NB4 (cell line): ENCODE results near the gene SENP1.

Source experiments
- DNase-seq: peaks from one replicate; pipeline ENCODE4 v3.0.0; 2010; ENCODE audit warnings: low read depth
- H3K4me3 ChIP-seq: one replicate; pipeline ENCODE4 v1.5.1; 2011; ENCODE audit warnings: mild to moderate bottlenecking, low read depth, low read length, moderate library complexity
- MYC ChIP-seq: IDR thresholded peaks from 2 replicates; pipeline ENCODE4 v1.6.1; 2011; ENCODE audit warnings: low read depth, low read length
- POLR2A ChIP-seq: IDR thresholded peaks from 2 replicates; pipeline ENCODE4 v1.6.1; 2011; ENCODE audit warnings: mild to moderate bottlenecking; ENCODE audit not compliant: insufficient read length; ENCODE audit errors: extremely low read depth
- TF ChIP-seq, protein P1 (sequence below): IDR thresholded peaks from 2 replicates; pipeline ENCODE4 v1.6.1; 2011; ENCODE audit warnings: low read depth, low read length
- TF ChIP-seq, protein P2 (sequence below): IDR thresholded peaks from one replicate; pipeline ENCODE4 v1.5.1; 2012; ENCODE audit warnings: low read depth, low read length

Gene SENP1

DNA sequence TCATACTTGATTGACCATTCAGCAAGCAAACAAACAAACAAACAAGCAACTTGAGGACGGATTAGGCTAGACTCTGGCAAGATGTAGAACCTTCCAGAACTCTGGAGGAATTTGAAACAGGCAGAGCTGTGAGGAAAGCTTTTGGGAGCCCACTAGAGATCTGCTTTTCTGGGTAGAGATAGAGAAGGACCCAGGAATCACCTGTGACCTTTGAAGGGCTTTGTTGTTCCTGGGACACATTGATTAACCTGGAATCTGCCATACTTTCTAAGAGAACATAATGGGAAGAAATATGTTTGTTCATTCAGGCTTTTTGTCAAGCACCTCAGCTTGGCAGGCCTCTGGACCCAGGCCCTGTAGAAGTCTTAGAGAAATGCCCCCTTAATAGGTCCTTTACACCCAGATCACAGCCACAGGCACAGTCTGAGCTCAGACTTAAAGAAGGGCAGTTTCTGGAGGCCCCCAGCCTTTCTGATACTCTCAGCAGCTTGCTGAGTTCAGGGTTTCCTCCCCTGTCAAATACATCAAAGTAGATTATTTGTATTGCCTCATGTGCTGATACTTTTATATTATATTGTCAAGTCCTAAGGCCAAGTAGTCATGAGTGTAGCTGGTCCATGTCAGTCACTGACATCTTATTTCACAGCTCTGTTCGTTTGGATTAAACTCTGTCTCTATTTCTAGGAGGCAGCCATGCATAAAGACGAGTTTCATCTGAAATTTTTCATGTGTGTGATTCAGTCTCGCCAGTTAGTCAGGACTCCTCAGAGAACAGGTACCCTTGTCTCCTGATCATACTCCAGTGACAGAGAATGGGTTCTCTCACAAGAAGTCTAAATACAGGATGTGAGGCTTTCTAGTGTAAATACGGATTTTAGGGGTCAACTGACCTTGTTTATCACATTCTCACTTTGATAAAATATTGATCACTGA, 1.1 kb upstream of the SENP1 start:
- TF ChIP-seq, protein P1, sequence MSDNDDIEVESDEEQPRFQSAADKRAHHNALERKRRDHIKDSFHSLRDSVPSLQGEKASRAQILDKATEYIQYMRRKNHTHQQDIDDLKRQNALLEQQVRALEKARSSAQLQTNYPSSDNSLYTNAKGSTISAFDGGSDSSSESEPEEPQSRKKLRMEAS, result no peak
- no peak for TF ChIP-seq MYC
- TF ChIP-seq POLR2A, result no peak
- TF ChIP-seq, protein P2, sequence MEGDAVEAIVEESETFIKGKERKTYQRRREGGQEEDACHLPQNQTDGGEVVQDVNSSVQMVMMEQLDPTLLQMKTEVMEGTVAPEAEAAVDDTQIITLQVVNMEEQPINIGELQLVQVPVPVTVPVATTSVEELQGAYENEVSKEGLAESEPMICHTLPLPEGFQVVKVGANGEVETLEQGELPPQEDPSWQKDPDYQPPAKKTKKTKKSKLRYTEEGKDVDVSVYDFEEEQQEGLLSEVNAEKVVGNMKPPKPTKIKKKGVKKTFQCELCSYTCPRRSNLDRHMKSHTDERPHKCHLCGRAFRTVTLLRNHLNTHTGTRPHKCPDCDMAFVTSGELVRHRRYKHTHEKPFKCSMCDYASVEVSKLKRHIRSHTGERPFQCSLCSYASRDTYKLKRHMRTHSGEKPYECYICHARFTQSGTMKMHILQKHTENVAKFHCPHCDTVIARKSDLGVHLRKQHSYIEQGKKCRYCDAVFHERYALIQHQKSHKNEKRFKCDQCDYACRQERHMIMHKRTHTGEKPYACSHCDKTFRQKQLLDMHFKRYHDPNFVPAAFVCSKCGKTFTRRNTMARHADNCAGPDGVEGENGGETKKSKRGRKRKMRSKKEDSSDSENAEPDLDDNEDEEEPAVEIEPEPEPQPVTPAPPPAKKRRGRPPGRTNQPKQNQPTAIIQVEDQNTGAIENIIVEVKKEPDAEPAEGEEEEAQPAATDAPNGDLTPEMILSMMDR, result no peak

DNA sequence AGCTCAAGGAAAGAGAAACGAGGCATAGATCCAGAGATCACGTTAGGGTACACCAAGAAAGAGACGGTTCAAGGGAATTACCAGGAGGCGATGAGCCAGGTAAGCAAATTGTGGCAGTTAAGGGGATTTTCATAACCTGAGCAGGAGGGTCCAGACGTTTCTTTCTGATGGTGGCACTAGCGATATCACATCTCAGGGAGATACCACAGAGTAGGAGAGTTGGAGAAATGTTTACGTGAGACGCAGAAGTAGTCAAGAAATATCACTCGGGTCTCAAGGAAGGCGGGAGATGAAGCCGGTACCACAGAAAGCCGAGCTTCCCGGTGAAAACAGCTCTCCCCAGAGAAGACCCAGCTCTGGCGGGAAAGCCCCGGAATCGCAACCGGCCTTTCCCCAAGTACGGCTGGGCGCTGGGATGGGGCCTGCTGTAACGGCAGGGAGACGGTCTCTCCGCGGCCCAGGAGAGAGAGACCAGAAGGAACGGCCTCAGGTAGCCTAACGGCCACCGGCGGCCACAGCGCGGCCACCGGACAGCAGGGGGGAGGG, 485 bp downstream of the SENP1 start:
- TF ChIP-seq POLR2A (no peak), MYC (no peak)
- TF ChIP-seq, protein P1, result no peak
- TF ChIP-seq, protein P2, result no peak
- peak overlapping the region; percentile 89 for H3K4me3 ChIP-seq
- DNase-seq, result no peak

More for the DNA sequence above, 1.1 kb upstream of the SENP1 start:
- no peak for DNase-seq
- H3K4me3 ChIP-seq, result peak overlapping the region; percentile 89

DNA sequence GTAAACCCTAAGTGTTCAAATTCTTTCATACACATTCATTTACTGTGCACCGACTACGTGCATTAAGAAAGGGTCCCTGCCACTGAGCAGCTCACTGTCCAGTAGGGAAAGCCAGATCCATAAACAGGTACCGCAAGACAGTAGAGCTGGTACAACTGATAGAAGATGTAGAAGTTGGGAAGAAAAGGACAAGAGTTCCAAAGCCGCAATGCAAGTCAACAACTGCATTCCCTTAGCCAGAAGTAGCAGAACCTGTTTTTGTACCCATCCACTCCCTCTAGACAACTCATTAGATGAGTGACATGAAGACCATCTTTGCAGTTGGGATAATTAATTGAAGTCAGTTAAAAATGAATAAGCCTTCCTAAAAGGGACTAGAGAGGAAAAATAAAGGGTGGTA, 1.3 kb downstream of the SENP1 start:
- peak overlapping the region; percentile 89 for H3K4me3 ChIP-seq
- peak; percentile 6 for DNase-seq
- TF ChIP-seq POLR2A, result no peak
- TF ChIP-seq, protein P2, result no peak
- TF ChIP-seq MYC, result no peak
- TF ChIP-seq, protein P1, result no peak

DNA sequence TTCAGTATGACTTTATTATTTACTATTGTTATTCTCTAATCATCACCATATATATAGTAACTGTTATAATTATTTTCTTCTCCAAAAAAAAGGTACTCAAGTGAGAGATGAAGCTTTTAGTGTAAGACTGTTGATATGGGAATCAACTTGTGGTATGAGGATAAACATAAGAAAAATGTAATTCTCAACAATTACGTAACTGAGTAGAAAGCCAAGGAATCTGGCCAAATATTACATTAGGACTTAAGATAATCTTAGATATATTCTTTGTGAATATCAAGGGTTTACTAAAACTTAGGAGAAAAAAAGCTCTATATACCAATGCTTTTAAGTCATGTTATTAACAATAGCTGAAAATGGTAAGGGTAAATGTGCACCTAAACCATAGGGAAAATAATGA, 13.3 kb downstream of the SENP1 start:
- DNase-seq, result no peak
- H3K4me3 ChIP-seq, result no peak overlapping the region
- TF ChIP-seq POLR2A, result no peak
- TF ChIP-seq, protein P1, result no peak
- no peak for TF ChIP-seq MYC
- TF ChIP-seq, protein P2, result no peak

DNA sequence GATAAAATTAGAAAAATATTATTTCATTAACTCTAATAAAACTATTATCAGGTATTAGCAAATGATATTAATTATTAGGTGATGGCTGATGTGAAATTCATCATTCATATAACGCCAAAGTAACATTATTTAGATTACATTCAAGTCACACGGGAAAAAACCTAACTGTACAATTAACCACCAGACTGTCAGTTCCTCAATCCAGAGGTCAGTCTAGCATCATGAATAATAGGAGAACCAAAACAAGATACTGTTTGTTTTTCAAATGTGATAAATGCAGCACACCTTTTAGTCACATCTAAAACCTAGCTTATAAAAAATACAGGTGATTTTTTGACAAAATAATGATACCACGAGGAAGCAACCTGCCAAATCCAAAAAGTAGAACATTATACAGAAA, 19.6 kb downstream of the SENP1 start:
- no peak for DNase-seq
- H3K4me3 ChIP-seq, result no peak overlapping the region
- TF ChIP-seq, protein P1, result no peak
- no peak for TF ChIP-seq MYC
- no peak for TF ChIP-seq POLR2A

DNA sequence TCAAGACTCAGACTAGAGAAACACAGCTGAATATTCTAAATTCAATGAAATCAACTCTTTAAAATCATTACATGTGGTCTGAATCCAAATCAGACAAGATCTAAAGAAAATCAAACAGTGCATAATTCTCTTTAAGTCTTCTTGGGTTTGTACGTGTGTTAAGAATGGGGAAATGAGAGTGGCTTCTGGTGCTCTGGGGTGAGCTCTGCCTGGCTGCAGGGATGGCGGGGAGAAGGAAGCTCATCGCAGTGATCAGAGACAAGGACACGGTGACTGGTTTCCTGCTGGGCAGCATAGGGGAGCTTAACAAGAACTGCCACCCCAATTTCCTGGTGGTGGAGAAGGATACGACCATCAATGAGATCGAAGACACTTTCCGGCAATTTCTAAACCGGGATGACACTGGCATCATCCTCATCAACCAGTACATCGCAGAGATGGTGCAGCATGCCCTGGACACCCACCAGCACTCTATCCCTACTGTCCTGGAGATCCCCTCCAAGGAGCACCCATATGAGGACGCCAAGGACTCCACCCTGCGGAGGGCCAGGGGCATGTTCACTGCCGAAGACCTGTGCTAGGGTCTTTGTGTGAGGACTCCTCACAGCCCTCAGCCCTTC, 20.9 kb downstream of the SENP1 start:
- DNase-seq, result no peak
- TF ChIP-seq, protein P1, result no peak
- no peak for TF ChIP-seq MYC

More for the DNA sequence above, 20.9 kb downstream of the SENP1 start:
- H3K4me3 ChIP-seq, result no peak overlapping the region
